ENCODE measurements around the gene MXI1.

MXI1 gene

GRCh38 chr10:110207011-110207804, at the start of gene MXI1:
TSS of gene MXI1 (plus strand) at chr10:110207605. CDS start at chr10:110207809, 204 bp downstream.
- DNase-seq, result peak; percentile 68 to 88

- DNase-seq, result no peak
Observed at GRCh38 chr10:110158051-110159005, 49.1 kb upstream of the MXI1 start.

GRCh38 chr10:110160081-110160480, 47.3 kb upstream of the MXI1 start:
- DNase-seq, result no peak

GRCh38 chr10:110160522-110160921, 46.9 kb upstream of the MXI1 start:
- no peak for DNase-seq

- DNase-seq, result no peak
Observed at GRCh38 chr10:110162741-110163145, 44.7 kb upstream of the MXI1 start.

- DNase-seq, result no peak
Observed at GRCh38 chr10:110163192-110163773, 44.1 kb upstream of the MXI1 start.

GRCh38 chr10:110163841-110164240, 43.6 kb upstream of the MXI1 start:
- no peak for DNase-seq

GRCh38 chr10:110165239-110165638, 42.2 kb upstream of the MXI1 start:
- no peak for DNase-seq

- no peak for DNase-seq
Observed at GRCh38 chr10:110167149-110167548, 40.3 kb upstream of the MXI1 start.

- DNase-seq, result no peak
Observed at GRCh38 chr10:110168601-110169481, 38.6 kb upstream of the MXI1 start.

GRCh38 chr10:110169586-110169985, 37.8 kb upstream of the MXI1 start:
- no peak for DNase-seq

GRCh38 chr10:110170142-110170971, 37.0 kb upstream of the MXI1 start:
- no peak for DNase-seq

- DNase-seq, result no peak
Observed at GRCh38 chr10:110171032-110171431, 36.4 kb upstream of the MXI1 start.

GRCh38 chr10:110172155-110172554, 35.2 kb upstream of the MXI1 start:
- no peak for DNase-seq

GRCh38 chr10:110174201-110174600, 33.2 kb upstream of the MXI1 start:
- DNase-seq, result no peak

- DNase-seq, result no peak
Observed at GRCh38 chr10:110174816-110175215, 32.6 kb upstream of the MXI1 start.

GRCh38 chr10:110175406-110175805, 32.0 kb upstream of the MXI1 start:
- DNase-seq, result no peak

GRCh38 chr10:110176141-110177030, 31.0 kb upstream of the MXI1 start:
- peak; percentile 14 to 40 for DNase-seq

GRCh38 chr10:110179220-110179619, 28.2 kb upstream of the MXI1 start:
- no peak for DNase-seq

- DNase-seq, result no peak
Observed at GRCh38 chr10:110181451-110181850, 26.0 kb upstream of the MXI1 start.

Measured in NCI-H526 (cell line).